GM21360 (cell line): ENCODE results near the gene PRKAA2.
"Not testable (repeated sequence)": the region's sequence is repeated elsewhere in the genome, so short reads cannot be mapped to it uniquely, and the experiment has no call there.

ENCODE experiments used
- ATAC-seq: cut with Tn5 transposase; IDR thresholded peaks from one replicate; pipeline ENCODE4 v1.9.1; 2021; ENCODE audit warnings: mild to moderate bottlenecking, moderate library complexity; ENCODE audit not compliant: unreplicated experiment

The PRKAA2 gene

DNA sequence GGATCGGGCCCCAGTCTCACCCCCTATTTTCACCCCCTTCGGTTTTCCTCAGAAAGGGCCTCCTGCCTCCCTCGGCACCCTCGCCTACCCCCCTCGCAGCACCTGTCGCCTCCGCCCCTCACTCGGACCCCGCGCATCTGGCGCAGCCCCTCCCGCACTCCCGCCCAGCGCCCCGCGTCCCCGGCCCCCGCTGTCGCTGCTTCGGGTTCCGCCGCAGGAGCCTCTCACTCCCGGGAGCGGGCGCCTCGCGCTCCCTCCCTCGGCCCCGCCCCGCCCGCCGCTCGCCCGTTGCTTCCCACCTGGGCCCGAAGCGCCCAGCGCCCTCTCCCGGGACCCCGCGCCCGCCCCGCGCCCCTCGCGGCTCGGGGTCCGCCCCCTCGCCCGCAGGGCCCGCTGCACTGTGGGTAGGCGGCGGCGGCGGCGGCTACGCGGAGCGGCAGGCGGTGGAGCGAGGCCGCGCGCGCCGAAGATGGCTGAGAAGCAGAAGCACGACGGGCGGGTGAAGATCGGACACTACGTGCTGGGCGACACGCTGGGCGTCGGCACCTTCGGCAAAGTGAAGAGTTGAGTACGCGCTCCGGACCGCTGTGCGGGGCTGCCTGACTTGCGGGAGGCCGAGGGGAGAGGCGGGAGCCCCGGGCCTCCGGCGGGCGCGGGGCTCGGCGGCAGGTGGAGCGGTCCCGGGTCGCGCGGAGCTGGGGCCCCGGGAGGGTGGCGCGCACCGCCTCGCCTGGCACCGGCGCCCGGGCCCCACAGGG lies at the start of gene PRKAA2:
Gene PRKAA2, plus strand, starts transcription at position 396 of the 758 bp plus-strand sequence. Its CDS starts 74 bp downstream, at position 470.
- ATAC-seq, result no peak

DNA sequence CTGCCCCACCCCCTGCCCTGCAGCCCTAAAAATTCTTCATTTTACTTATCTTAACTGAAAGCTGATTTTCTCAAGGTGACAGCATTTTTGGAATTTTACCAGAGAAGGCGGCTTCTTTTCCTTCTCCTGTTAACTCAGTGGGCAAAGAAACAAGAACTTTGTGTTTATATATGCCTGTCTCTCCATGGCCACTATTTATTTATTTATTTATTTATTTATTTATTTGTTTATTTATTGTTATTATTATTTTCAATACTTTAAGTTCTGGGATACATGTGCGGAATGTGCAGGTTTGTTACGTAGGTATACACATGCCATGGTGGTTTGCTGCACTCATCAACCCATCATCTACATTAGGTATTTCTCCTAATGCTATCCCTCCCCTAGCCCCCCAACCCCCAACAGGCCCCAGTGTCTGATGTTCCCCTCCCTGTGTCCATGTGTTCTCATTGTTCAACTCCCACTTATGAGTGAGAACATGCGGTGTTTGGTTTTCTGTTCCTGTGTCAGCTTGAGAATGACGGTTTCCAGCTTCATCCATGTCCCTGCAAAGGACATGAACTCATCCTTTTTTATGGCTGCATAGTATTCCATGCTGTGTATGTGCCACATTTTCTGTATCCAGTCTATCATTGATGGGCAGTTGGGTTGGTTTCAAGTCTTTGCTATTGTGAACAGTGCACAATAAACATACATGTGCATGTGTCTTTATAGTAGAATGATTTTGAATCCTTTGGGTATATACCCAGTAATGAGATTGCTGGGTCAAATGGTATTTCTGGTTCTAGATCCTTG lies 49.5 kb upstream of the PRKAA2 start:
- not testable (repeated sequence) for ATAC-seq

DNA sequence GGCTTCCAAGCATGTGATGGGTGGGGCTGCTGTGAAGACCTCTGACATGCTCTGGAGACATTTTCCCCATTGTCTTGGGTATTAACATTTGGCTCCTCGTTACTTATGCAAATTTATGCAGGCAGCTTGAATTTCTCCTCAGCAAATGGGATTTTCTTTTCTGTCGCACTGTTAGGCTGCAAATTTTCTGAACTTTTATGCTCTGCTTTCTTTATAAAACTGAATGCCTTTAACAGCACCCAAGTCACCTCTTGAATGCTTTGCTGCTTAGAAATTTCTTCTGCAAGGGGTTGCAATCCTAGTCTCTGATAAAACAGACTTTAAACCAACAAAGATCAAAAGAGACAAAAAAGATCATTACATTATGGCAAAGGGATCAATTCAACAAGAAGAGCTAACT lies 35.0 kb upstream of the PRKAA2 start:
- ATAC-seq, result not testable (repeated sequence)

DNA sequence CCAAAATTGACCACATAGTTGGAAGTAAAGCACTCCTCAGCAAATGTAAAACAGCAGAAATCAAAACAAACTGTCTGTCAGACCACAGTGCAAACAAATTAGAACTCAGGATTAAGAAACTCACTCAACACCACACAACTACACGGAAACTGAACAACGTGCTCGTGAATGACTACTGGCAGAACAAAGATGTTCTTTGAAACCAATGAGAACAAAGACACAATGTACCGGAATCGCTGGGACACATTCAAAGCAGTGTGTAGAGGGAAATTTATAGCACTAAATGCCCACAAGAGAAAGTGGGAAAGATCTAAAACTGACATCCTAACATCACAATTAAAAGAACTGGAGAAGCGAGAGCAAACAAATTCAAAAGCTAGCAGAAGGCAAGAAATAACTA lies 34.3 kb upstream of the PRKAA2 start:
- not testable (repeated sequence) for ATAC-seq

DNA sequence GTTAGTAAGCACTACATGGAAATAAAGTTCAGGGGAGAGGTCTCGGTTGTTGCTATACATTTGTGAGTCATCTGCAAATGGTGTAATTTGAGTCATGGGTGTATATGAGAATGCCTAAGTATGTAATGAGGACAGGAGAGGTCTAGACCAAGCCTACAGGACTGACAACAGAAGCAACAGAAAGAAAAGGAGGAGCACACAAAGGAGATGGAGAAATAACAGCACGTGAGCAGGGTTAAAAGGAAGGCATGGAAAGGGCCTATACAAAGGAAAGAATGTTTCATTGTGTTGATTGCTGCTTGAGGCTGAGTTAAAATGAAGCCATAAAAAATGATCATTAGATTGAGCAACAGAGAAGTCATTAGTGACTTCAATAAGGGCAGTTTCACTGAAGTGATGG lies 28.0 kb upstream of the PRKAA2 start:
- no peak for ATAC-seq

DNA sequence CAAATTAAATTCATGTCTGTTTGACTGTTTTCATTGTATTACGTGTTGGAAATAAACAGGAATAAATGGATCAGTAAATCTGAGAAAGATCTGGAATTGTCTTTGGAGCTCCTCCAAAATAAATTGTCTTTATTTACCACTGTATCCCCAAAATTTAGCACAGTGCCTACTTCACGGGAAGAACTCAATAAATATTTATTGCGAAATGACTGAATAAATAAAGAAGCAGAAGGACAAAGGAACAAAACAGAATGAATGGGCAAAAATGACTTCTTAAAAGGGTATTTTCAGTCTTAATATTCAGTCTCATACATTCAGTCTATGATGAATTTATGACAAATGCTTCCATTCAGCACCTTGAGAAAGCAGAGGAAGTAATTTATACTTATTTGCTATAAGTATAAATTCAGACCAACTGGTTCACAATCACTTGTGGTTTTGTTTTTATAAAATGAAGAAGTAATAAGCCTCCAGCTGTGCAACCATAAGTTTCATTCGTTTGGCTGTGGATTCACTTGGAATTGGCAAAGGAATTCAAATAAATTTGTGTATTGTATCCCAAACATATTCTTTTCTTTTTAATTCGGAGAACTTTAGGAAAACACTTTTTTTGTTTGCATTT lies 19.2 kb upstream of the PRKAA2 start:
- ATAC-seq, result no peak

DNA sequence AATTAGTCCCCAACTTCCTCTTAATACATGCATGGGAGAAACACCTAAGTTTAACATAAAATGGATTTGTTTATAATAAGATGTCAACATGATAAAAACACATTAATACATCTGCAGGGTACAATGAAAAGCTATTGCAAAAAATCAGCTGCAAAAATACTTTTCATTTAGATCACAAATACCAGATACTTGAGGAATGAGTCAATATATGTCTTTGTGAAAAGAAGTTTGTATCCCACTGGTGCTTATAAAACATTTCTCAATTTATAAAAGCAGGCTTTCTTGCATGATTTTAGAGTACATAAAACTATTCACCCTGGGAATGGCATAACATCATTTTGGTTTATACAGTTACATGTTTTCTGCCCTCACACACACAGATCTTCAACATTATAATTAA lies 18.6 kb upstream of the PRKAA2 start:
- ATAC-seq, result no peak

DNA sequence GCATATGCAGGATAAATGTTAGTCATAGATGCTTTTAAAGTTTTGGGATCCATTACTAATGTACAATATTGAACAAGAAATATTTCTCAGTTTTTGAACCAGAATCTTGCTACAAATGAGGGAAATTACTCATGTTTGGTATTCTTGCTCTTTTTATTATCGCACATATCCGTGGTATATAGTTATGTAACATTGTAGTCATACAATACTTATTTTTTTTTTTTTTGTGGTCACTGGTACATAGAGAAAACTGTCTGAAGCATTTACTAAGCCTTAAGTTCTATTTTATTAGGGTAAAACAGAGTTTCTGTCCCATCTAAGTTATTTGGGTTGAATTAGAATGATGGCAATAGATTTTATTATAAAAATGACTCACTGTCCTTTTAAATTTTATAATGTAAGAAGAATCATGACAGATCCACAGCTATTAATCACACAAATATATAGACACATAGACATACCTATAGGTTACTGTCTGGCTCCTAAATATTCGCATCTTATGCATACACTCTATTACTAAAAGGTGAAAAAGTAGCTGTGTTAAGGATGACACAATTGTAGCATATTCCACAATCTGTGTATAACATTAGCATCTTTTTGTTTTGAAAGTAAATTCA lies 18.0 kb upstream of the PRKAA2 start:
- ATAC-seq, result no peak

DNA sequence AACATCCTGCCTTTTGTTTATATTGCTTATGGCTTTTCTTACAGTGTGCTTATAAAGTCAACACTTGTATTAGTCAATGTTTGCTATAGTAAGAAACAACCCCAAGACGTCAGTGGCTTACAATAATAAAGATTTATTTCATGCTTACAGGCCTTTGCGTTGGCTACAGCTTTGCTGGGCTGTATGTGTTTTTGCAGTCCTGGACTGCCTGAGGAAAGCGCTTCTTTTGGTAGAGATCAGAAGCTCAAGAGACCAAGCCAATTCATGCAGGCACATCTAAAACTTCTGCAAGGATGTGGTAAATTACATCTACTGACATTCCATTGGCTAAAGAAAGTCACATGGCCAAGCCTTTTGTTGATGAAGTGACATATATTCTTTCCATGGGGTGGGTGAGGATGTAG lies 17.5 kb upstream of the PRKAA2 start:
- ATAC-seq, result no peak

DNA sequence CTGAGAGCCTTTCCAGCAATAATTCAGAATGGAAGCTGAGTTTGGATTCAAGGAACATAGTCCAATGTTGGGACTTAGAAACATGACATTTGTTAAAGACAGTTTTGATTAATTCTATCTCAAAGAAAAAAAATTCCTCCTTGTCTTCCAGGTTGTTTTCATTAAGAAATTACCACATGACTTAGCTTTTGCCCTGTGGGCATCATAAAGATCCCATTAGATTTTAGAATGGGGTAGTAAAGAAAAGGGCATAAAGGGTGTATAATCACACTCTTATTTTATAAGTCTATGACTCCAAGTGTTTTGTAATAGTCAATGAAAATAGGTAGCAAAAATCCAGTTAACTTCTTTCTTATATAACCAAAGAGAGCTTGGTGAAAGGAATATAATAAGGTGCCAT lies 14.3 kb upstream of the PRKAA2 start:
- no peak for ATAC-seq

DNA sequence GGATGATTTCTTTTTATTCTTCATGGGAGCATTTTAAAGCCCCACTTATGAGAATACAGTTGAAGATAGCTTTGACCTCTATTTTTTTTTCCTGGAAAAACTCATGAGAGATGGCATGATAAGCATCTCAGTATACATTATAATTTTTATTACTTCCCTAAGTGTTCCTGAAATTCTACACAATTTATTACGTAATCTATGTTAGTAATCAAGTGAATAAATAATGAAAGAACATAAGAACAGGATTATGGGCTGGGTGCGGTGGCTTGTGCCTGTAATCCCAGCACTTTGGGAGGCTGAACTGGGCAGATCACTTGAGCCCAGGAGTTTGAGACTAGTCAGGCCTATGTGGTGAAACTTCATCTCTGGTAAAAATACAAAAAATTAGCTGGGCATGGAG lies 13.2 kb upstream of the PRKAA2 start:
- ATAC-seq, result no peak

DNA sequence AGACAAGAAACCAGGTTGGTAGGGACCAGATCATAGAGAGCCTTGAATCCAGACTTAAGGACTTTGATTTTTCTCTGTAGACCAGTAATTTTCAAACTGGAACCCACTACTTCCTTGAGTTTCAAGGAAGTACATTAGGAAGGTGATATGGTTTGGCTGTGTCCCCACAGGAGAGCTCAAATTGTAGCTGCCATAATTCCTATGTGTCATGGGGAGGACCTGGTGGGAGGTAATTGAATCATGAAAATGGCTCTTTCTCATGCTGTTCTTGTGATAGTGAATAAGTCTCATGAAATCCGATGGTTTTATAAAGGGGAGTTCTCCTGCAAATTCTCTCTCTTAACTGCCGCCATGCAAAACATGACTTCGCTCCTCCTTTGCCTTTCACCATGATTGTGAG lies 10.1 kb upstream of the PRKAA2 start:
- ATAC-seq, result no peak

DNA sequence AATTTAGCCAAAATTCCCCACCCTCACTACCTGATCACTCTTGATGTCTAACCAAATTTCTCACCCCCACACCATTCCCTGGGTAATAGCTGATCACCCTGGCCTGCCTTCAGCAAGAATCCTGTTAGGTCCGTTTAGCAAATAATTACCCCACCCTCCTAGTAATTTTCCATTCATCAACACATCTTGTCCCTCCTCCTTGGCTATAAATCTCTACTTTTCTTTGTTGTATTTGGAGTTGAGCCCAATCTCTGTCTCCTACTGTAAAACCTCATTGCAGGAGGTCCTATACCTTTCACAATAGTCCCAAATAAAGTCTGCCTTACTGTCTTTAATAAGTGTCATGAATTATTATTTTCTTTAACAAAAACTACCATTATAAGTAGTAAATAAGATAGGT lies 6.9 kb upstream of the PRKAA2 start:
- no peak for ATAC-seq

DNA sequence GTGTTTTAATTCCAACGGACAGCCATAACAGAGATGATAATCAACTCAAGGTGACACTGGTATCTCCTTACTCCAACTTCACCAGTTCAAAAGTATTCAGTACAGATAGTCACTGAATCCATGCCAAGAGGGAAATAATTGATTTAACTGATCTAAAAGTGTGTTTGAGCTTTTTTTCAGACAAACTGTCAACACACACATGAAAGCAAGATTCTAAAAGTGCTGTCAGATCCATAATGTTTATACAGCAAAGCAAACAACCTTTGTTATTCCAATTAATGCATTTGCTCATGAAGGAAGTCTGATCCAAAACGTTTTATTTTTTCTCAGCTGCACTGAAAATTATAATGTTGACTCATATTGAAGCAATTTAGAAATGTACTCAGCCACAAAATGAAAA lies 5.9 kb upstream of the PRKAA2 start:
- no peak for ATAC-seq

DNA sequence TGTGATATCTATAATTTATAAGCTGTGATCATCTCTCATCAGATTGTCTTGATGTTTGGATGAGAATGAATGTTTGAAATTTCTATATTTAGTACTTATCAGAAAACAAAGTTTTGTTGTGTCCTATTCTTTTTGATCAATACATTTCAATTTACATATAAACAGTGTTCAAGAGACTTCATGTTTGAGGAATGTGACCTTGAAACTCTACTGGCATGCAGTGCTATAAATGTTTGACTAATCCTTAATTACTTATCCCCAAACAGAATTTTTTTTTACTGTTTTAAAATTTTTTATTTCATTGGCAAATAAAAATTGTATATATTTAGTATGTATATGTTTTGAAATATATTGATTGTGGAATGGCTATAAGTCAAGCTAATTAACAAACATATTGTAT lies 1.5 kb upstream of the PRKAA2 start:
- no peak for ATAC-seq

DNA sequence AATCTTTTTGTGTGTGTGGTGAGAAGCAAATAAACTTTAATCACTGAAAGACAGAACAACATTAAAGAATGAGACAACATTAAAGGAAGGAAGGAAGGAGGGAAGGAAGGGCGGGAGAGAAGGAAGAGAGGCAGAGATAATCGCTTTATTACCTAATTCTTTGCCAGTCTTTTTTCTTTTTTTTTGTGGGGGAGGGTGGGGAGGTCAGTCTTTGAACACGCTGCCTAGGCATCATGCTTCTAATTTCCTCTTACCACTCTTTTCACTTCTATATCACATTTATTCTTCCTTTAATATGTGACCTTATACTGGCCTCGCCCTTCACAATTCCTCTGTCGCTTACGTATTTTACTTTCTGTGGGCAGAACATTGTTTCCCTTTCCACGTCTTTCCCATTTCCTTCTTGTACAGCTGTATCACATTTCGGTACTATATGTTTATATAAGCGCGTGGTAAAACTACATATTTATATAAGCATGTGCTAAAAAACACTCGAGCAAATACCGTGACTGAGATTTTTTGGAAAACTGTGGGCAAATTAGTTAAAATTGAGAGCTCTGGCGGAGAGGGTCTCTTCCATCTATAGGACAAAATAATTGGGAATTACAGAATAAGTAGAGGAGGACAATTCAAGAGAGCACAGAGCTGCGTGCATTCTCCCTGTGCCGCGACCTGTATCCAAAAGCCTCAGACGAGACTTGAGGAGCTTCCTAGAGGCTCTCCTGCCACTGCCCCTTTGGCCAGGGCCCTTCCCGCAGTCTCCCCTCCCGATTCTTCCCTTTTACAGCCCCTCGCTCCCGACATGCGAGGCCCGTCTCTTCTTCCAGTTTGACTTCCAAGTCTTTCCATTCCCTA lies 823 bp upstream of the PRKAA2 start:
- ATAC-seq, result no peak

DNA sequence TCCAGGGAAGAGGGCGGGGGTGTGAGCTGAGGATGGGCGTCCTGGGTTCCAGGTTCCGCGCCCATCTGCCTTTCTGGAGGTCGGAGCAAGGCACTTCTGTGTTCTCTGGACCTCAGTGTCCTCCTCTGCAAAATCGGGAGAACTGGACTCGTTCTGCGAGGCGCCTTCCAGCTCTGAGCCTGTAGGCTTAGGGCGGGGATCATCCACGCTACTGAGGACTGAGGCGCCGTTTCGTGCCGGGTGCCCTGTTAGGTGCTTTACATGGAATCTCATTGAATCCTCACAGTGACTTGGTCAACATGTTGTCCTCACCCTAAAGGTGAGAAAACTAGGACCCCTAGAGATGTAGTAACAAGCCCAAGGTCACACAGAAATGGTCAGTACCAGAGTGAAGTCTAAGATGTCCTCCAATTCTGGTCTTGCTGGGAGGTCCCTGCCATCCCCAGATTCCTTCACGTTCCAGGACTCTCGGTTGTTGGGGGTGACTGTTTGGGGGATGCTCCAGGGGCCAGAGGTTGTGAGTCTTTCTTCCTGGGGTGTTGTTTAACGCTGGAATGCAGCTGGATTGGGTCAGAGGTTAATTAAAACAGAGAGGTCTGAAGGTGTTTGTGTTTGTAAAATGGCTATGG lies 677 bp downstream of the PRKAA2 start:
- no peak for ATAC-seq

DNA sequence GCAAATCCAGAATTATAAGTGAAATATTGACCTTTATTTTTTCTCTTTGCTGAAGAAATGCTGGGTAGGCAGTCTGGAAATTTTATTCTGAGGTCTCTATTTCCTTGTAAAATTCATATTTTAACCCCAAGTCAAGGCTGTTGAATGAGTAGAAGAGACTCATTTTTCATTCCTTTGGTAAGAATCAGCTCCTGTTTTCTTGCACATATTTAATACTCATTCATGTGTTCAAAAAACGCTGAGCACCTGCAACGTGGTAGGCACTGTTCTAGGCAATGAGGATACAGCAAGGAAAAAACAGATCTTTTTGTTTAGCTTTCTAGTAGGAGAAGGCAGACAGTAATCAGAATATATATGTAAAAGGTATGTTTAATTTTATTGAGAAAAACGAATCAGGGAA lies 1.5 kb downstream of the PRKAA2 start:
- ATAC-seq, result no peak

DNA sequence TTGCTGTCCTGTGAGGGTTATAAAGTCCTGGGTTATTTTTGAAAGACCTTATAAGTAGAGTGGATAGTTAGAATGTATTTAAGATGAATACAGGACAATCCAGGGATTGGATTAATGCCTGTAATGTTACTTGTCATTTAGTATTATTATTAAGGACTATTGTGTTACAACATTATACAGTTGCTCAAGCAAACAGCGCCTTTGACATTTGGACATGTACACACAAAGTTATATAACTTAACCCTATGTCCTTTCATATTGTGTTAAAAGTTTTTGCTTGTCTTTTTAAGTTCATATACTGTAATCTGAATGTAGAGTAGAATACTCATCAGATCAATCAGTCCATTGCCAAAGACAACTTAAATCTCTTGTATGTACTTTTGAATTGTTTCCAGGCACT lies 2.0 kb downstream of the PRKAA2 start:
- ATAC-seq, result no peak

DNA sequence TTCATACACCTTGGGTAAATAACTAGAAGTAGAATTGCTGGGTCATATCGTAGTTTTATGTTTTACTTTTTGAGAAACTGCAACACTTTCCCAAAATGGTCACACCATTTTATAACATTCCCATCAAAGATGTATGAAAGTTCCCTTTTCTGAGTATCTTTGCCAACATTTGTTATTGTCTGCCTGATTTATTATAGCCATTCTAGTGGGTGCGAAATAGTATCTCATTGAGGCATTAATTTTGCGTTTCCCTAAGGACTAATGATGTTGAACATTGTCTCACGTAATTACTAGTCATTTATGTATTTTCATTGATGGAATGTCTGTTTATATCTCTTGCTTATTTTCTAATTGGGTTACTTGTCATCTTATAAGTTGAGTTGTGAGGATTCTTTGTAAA lies 3.4 kb downstream of the PRKAA2 start:
- no peak for ATAC-seq
